MCF 10A (cell line): ENCODE data around the gene MCM7. TPM values are rescaled to one million over a fixed set of nuclear protein-coding genes. Genes with fewer than 3 reads are reported as not detected.
"Not testable (repeated sequence)": the region's sequence is repeated elsewhere in the genome, so short reads cannot be mapped to it uniquely, and the experiment has no call there.

Source experiments
- BruUV-seq: library from RNA; stranded (reverse); fragments of 400-500 nt; replicated peaks from 2 replicates; lab custom pipeline; 2021; lab: Mats Ljungman, UMichigan
- CTCF ChIA-PET: fragments of 300-600 bp; sonication (Branson Sonifier 250); formaldehyde crosslinking; extraction: SDS; loops from one replicate; lab custom pipeline; 2021; ENCODE audit warnings: antibody characterized with exemption, inconsistent platforms; lab: Yijun Ruan, JAX
- POLR2A ChIA-PET: fragments of 300-600, 350-650 bp; sonication (Branson Sonifier 250); formaldehyde crosslinking; extraction: SDS; loops from one replicate; lab custom pipeline; 2020; ENCODE audit warnings: antibody characterized with exemption, inconsistent platforms; lab: Yijun Ruan, JAX
- DNase-seq: peaks from one replicate; pipeline ENCODE4 v3.0.0-alpha.2; 2018; ENCODE audit not compliant: unreplicated experiment
- H3K27ac Mint-ChIP-seq: one replicate; pipeline ENCODE4 v1.8.0; 2022; ENCODE audit warnings: mild to moderate bottlenecking, low read depth, mixed read lengths; ENCODE audit not compliant: unreplicated experiment
- H3K27me3 Mint-ChIP-seq: one replicate; pipeline ENCODE4 v1.8.0; 2022; ENCODE audit warnings: mixed read lengths; ENCODE audit not compliant: insufficient read depth, unreplicated experiment
- H3K36me3 Mint-ChIP-seq: one replicate; pipeline ENCODE4 v1.8.0; 2022; ENCODE audit warnings: mild to moderate bottlenecking, moderate library complexity, mixed read lengths; ENCODE audit not compliant: insufficient read depth, unreplicated experiment
- H3K4me1 Mint-ChIP-seq: one replicate; pipeline ENCODE4 v1.8.0; 2022; ENCODE audit warnings: mixed read lengths; ENCODE audit not compliant: insufficient read depth, unreplicated experiment
- H3K4me3 Mint-ChIP-seq: one replicate; pipeline ENCODE4 v1.8.0; 2022; ENCODE audit warnings: mild to moderate bottlenecking, moderate library complexity, mixed read lengths; ENCODE audit not compliant: unreplicated experiment
- H3K9me3 Mint-ChIP-seq: one replicate; pipeline ENCODE4 v1.8.0; 2022; ENCODE audit warnings: mixed read lengths; ENCODE audit not compliant: unreplicated experiment
- CTCF ChIP-seq: fragments of 200-600 bp; IDR thresholded peaks from one replicate; pipeline ENCODE4 v1.8.0; 2022; ENCODE audit warnings: antibody characterized with exemption, mild to moderate bottlenecking; ENCODE audit not compliant: unreplicated experiment
- intact Hi-C: fragments of 100-400 bp; cut with micrococcal nuclease; formaldehyde crosslinking; loops from 2 replicates; pipeline ENCODE4 v1.14.1; 2022
- total RNA-seq: library from RNA; stranded (reverse); gene quantifications from 2 replicates; pipeline ENCODE4 v1.2.3, GENCODE V29; 2022

MCM7 gene
- total RNA-seq, 1 experiment from 2014 or later = 67.8 TPM

- peak; percentile 67 for DNase-seq
- Mint-ChIP-seq H3K27me3 (peaks cover 5% of the 10 kb centered on the region), H3K36me3 (peaks cover under 1% of the 10 kb centered on the region), H3K4me1 (peaks cover 11% of the 10 kb centered on the region), H3K27ac (no peak overlapping the region), H3K9me3 (no peaks in the 10 kb centered on the region), H3K4me3 (no peak overlapping the region)
- CTCF ChIA-PET = interaction anchor here (0.5 to 8.2 kb wide), 28 partner anchors 8 to 764 kb away, joined by 3 to 93 read pairs (median 3); partner anchors contain the start of genes AP4M1, LAMTOR4 and MCM7
- intact Hi-C loops = loop anchor here (10.0 kb wide), 1 partner anchor 214 kb away; no protein-coding TSS in a partner anchor
- POLR2A ChIA-PET = interaction anchor here (0.9 to 1.5 kb wide), 5 partner anchors 12 to 41 kb away, joined by 3 to 5 read pairs (median 4); partner anchors contain the start of gene LAMTOR4
- TF ChIP-seq CTCF = peak; percentile 90
- no TSS peak for BruUV-seq
Measured at GRCh38 chr7:100130608-100131453, 29.6 kb upstream of the MCM7 start.

GRCh38 chr7:100130220-100130607 lies 29.0 kb upstream of the MCM7 start:
- H3K27me3 Mint-ChIP-seq, H3K36me3 Mint-ChIP-seq, H3K9me3 Mint-ChIP-seq, BruUV-seq, H3K27ac Mint-ChIP-seq, H3K4me3 Mint-ChIP-seq, DNase-seq: not testable (repeated sequence)
- ChIA-PET CTCF (interaction anchor here (0.6 to 8.2 kb wide), 25 partner anchors 8 to 1739 kb away, joined by 3 to 93 read pairs (median 3); partner anchors contain the start of genes AP4M1, LAMTOR4 and MCM7), POLR2A (interaction anchor here (0.6 to 1.5 kb wide), 6 partner anchors 9 to 41 kb away, joined by 3 to 5 read pairs (median 4); partner anchors contain the start of gene LAMTOR4)
- intact Hi-C loops = loop anchor here (10.0 kb wide), 1 partner anchor 215 kb away; no protein-coding TSS in a partner anchor
- H3K4me1 Mint-ChIP-seq = peaks cover 11% of the 10 kb centered on the region

- ChIA-PET CTCF (interaction anchor here (0.7 to 8.2 kb wide), 3 partner anchors 12 to 87 kb away, joined by 3 to 93 read pairs (median 3); no protein-coding TSS in a partner anchor), POLR2A (interaction anchor here (0.7 kb wide), 1 partner anchor 14 kb away, joined by 3 read pairs; no protein-coding TSS in a partner anchor)
- Mint-ChIP-seq H3K27ac (no peak overlapping the region), H3K4me3 (peak overlapping the region; percentile 98), H3K36me3 (peaks cover 5% of the 10 kb centered on the region), H3K27me3 (no peaks in the 10 kb centered on the region), H3K9me3 (no peaks in the 10 kb centered on the region), H3K4me1 (peaks cover 11% of the 10 kb centered on the region)
- intact Hi-C loops = loop anchor here (5.0 kb wide), 1 partner anchor 136 kb away; no protein-coding TSS in a partner anchor
- no TSS peak for BruUV-seq
- no peak for DNase-seq
- TF ChIP-seq CTCF = no peak
Measured at GRCh38 chr7:100128637-100128963, 27.4 kb upstream of the MCM7 start.

GRCh38 chr7:100127866-100128636 lies 26.9 kb upstream of the MCM7 start:
- no peak overlapping the region for H3K27ac Mint-ChIP-seq
- peaks cover 5% of the 10 kb centered on the region for H3K36me3 Mint-ChIP-seq
- CTCF ChIA-PET = interaction anchor here (0.7 to 8.2 kb wide), 3 partner anchors 12 to 88 kb away, joined by 3 to 93 read pairs (median 3); no protein-coding TSS in a partner anchor

More at GRCh38 chr7:100127866-100128636, 26.9 kb upstream of the MCM7 start:
- BruUV-seq = no TSS peak
- DNase-seq = no peak
- no peaks in the 10 kb centered on the region for H3K9me3 Mint-ChIP-seq
- H3K4me1 Mint-ChIP-seq = peaks cover 11% of the 10 kb centered on the region
- peak overlapping the region; percentile 98 for H3K4me3 Mint-ChIP-seq
- TF ChIP-seq CTCF = no peak
- no peaks in the 10 kb centered on the region for H3K27me3 Mint-ChIP-seq
- POLR2A ChIA-PET = interaction anchor here (0.7 kb wide), 2 partner anchors 13 to 1155 kb away, joined by 3 read pairs; no protein-coding TSS in a partner anchor
- intact Hi-C loops = loop anchor here (5.0 kb wide), 1 partner anchor 136 kb away; no protein-coding TSS in a partner anchor
